Activated gamma-delta T cell (primary cell): Measurements from ENCODE around the gene RGS9BP.
"Not testable (repeated sequence)": the region's sequence is repeated elsewhere in the genome, so short reads cannot be mapped to it uniquely, and the experiment has no call there.

ENCODE experiments used
- DNase-seq: peaks from one replicate; lab custom pipeline; 2025; lab: John Stamatoyannopoulos, UW

RGS9BP gene

GRCh38 chr19:32695506-32695905 lies 19.9 kb downstream of the RGS9BP start:
- not testable (repeated sequence) for DNase-seq

DNA sequence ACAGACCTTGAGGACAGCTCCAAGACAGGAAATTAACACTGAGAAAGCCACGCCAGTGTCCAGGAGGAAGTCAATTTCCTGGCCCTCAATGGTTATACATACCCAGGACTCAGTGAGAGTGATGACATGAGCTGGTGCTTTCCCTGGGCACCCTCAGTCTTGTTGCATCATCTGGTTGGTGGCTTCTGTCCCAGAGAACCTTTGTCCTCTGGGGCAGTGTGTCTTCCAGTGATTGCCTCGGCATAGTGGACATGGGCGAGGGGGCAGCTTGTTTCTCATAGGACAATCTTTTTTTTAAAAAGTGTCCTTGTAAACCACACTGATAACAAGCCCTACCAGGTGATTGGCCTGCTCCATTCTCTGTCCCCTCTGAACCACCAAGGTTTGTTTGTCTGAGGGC lies 21.1 kb downstream of the RGS9BP start:
- not testable (repeated sequence) for DNase-seq

GRCh38 chr19:32700129-32700528 lies 24.5 kb downstream of the RGS9BP start:
- not testable (repeated sequence) for DNase-seq

- no peak for DNase-seq
These were observed 26.4 kb downstream of the RGS9BP start for GRCh38 chr19:32702010-32702409.

DNA sequence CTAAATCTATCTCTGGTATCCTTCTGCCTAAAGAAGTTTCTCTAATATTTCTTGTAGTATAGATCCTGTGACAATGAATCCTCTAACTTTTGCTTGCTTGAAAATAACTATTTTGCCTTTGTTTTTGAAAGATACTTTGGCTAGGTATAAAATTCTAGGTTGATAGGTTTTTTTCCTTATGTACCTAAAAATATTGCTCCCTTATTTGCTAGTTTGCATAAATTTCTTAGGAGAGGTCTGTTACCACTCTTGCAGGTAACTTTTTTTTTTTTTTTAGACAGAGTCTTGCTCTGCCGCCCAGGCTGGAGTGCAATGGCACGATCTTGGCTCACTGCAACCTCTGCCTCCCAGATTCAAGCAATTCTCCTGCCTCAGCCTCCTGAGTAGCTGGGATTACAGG lies 28.4 kb downstream of the RGS9BP start:
- not testable (repeated sequence) for DNase-seq

GRCh38 chr19:32708457-32708856 lies 32.8 kb downstream of the RGS9BP start:
- DNase-seq: no peak

- DNase-seq: no peak
These were observed 33.4 kb downstream of the RGS9BP start for GRCh38 chr19:32709032-32709431.

GRCh38 chr19:32711747-32712146 lies 36.1 kb downstream of the RGS9BP start:
- DNase-seq: no peak

- DNase-seq: not testable (repeated sequence)
These were observed 40.6 kb downstream of the RGS9BP start for GRCh38 chr19:32716203-32716602.

DNA sequence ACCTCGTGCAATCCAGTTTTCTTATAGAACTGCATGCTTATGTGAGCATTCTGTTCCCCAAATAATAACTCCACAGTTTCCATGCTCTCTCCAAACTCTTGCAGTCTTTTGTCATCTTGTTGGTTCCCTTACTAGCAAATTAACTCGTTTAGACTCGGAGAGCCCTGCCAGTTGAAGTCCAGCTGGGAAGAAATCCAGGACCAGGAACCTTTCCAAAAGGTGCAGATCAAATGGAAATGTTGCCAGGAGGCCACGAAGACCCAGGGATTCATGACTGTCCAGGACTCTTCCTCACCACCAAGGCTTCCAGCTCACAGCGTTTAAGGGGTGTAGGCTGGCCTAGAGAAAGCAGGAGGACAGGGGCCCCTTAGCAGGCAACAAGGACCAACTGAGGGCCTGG lies 41.8 kb downstream of the RGS9BP start:
- DNase-seq: no peak

GRCh38 chr19:32718286-32718685 lies 42.6 kb downstream of the RGS9BP start:
- DNase-seq: no peak

DNA sequence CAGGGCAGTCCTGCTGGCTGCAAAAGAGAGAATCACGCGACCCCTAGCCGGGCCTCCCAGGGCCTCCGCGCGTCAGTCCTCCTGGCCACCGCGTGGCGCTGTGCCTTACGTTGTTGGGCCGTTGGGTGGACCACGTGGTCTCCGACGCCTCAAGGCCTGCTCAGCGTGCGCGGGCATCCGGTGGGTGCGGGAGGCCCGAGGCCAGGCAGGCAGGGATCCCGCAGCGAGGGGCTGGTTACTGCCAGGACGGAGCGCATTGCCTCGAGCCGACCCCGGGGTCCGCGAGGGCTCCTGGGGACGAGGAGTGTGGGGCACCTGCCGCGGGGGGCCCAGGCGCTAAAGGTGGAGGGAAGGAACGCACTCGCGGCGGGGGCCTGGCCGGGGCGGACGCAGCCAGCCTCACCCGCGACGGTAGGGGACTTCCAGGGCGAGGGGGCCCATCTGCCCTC lies 44.0 kb downstream of the RGS9BP start, which contains the start of gene TDRD12:
Gene TDRD12 (plus strand): TSS at position 157 of the 449 bp plus-strand sequence. CDS start 306 bp downstream, outside the sequence.
- no peak for DNase-seq

GRCh38 chr19:32720216-32720935 lies 44.7 kb downstream of the RGS9BP start:
- no peak for DNase-seq

DNA sequence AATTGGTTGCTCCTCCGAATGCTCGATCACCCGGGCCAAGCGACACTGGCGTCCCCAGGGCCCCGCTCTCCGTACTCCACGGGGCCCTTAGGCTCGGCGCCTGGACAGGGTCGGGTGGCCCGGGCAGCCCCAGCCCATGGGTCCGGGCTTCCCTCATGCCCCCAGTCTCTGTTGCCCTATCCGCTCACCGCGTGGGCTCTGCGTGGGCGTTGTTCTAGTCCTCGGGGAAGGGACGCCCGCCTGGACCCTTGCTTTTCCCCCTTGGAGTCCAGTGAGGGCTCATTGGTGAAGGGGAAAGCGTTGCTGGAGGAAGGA lies 45.2 kb downstream of the RGS9BP start:
- DNase-seq: no peak
